Uterine smooth muscle cell (primary cell): ENCODE results near the gene RNF128. TPM values are rescaled to one million over a fixed set of nuclear protein-coding genes. Genes with fewer than 3 reads are reported as not detected.

ENCODE experiments used
- total RNA-seq: library from RNA; depleted of rRNA; stranded (reverse); fragments of >200 nt; gene quantifications from 2 replicates; pipeline ENCODE4 v1.2.3, GENCODE V29; 2014

Gene RNF128, protein sequence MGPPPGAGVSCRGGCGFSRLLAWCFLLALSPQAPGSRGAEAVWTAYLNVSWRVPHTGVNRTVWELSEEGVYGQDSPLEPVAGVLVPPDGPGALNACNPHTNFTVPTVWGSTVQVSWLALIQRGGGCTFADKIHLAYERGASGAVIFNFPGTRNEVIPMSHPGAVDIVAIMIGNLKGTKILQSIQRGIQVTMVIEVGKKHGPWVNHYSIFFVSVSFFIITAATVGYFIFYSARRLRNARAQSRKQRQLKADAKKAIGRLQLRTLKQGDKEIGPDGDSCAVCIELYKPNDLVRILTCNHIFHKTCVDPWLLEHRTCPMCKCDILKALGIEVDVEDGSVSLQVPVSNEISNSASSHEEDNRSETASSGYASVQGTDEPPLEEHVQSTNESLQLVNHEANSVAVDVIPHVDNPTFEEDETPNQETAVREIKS
- total RNA-seq = 1.5 and 2.0 TPM in 2 replicates

DNA sequence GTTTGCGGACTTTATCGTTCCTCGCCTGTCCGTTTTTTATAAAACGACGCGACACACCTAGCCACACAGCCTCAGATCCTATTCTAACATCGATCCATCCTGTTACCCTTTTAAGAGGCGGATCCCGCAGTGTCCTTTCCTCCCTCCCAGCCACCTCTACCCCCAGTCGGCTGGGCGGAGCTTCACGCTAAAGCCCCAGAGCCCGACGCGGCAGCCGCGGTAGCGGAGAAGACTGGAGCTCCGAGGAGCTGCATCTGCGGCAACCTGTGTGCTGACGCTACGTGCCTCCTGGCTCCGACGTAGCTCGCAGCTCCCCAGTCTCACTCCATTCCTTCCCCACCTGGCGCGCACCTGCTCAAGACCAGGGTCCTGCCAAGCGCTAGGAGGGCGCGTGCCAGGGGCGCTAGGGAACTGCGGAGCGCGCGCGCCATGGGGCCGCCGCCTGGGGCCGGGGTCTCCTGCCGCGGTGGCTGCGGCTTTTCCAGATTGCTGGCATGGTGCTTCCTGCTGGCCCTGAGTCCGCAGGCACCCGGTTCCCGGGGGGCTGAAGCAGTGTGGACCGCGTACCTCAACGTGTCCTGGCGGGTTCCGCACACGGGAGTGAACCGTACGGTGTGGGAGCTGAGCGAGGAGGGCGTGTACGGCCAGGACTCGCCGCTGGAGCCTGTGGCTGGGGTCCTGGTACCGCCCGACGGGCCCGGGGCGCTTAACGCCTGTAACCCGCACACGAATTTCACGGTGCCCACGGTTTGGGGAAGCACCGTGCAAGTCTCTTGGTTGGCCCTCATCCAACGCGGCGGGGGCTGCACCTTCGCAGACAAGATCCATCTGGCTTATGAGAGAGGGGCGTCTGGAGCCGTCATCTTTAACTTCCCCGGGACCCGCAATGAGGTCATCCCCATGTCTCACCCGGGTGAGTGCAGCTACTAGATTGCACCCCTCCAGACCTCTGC, at the start of gene RNF128:
Gene RNF128, plus strand, starts transcription at position 217 of the 953 bp plus-strand sequence. Its CDS starts 213 bp downstream, at position 430.

DNA sequence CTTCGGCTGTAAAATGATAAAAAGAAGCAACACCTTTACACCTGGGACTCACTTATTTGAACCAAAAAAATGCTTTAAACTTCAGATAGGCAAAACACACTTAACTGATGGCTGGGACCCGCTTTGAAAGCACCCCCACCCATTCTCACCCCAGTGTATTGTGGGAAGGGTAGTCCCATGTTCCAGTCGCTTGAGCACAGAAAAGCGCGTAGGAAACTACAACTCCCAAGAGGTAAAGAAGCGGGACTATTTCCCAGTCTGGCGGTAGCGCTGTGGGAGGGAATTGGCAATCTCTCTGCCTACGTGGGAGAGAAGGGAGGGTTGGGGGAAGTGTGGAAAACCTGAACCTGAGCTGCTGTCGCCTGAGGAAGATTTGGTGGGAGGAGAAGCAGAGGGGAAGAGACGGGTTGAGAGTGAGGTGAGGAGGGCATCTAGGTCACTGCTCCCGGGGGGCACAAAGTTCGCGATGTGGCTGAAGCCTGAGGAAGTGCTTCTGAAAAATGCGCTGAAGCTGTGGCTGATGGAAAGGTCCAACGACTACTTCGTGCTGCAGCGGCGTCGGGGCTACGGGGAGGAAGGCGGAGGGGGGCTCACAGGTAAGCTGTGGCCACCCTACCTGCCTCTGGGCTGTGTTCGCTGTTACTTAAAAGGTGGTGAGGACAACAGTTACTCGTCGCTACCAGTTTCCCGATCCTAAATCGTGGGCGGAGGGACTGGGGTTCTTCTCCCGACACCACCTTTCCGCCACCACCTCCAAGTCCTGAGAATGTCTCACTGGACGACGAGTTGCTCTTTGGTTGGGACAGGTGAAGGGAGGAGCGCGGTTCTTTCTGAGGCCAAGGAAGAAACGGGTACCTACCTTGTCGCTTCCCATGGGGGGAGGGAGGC, 76.1 kb downstream of the RNF128 start, which contains the start of gene TBC1D8B:
Gene TBC1D8B, plus strand, starts transcription at position 286 of the 888 bp plus-strand sequence. Its CDS starts 181 bp downstream, at position 467.

Other genes with a start within 250 kb of the RNF128 start
- 5.4 and 12.0 TPM in 2 replicates for gene RADX, start 114.7 kb upstream of the RNF128 start, total RNA-seq
- 14.6 and 19.1 TPM in 2 replicates for gene TBC1D8B, start 76.0 kb downstream of the RNF128 start, total RNA-seq
- gene RIPPLY1, start 176.6 kb downstream of the RNF128 start, total RNA-seq = not detected in 2 replicates
- not detected in 2 replicates for gene CLDN2, start 193.7 kb downstream of the RNF128 start, total RNA-seq